GM19193 (cell line): ENCODE measurements around the gene APCDD1.

Source experiments
- POLR2A ChIP-seq: IDR thresholded peaks from 4 replicates; pipeline ENCODE4 v1.6.1; 2011; ENCODE audit not compliant: insufficient read depth, insufficient read length; ENCODE audit errors: extremely low read depth

APCDD1 gene

GRCh38 chr18:10495936-10496335, 41.5 kb downstream of the APCDD1 start:
- no peak for TF ChIP-seq POLR2A

GRCh38 chr18:10497206-10497749, 42.8 kb downstream of the APCDD1 start:
- TF ChIP-seq POLR2A = no peak

- no peak for TF ChIP-seq POLR2A
Observed at GRCh38 chr18:10499230-10499629, 44.8 kb downstream of the APCDD1 start.

GRCh38 chr18:10500038-10500437, 45.6 kb downstream of the APCDD1 start:
- TF ChIP-seq POLR2A = no peak

- TF ChIP-seq POLR2A = no peak
Observed at GRCh38 chr18:10504723-10505122, 50.3 kb downstream of the APCDD1 start.

- TF ChIP-seq POLR2A = no peak
Observed at GRCh38 chr18:10508591-10508990, 54.2 kb downstream of the APCDD1 start.

- no peak for TF ChIP-seq POLR2A
Observed at GRCh38 chr18:10511236-10511635, 56.8 kb downstream of the APCDD1 start.

GRCh38 chr18:10514082-10514481, 59.6 kb downstream of the APCDD1 start:
- TF ChIP-seq POLR2A = no peak

GRCh38 chr18:10514601-10515000, 60.2 kb downstream of the APCDD1 start:
- no peak for TF ChIP-seq POLR2A

GRCh38 chr18:10515456-10515855, 61.0 kb downstream of the APCDD1 start:
- TF ChIP-seq POLR2A = no peak

- no peak for TF ChIP-seq POLR2A
Observed at GRCh38 chr18:10516078-10516477, 61.6 kb downstream of the APCDD1 start.

GRCh38 chr18:10518595-10519255, 64.3 kb downstream of the APCDD1 start:
- no peak for TF ChIP-seq POLR2A

GRCh38 chr18:10519366-10519765, 64.9 kb downstream of the APCDD1 start:
- no peak for TF ChIP-seq POLR2A

- no peak for TF ChIP-seq POLR2A
Observed at GRCh38 chr18:10519999-10520935, 65.8 kb downstream of the APCDD1 start.

GRCh38 chr18:10521566-10521965, 67.1 kb downstream of the APCDD1 start:
- no peak for TF ChIP-seq POLR2A

GRCh38 chr18:10522574-10522973, 68.1 kb downstream of the APCDD1 start:
- TF ChIP-seq POLR2A = no peak

GRCh38 chr18:10523544-10523943, 69.1 kb downstream of the APCDD1 start:
- TF ChIP-seq POLR2A = no peak
